Prostate gland (tissue), 2 donors: ENCODE results near the gene PAAF1.

Experiments used
- POLR2A ChIP-seq: fragments of 450-650 bp; IDR thresholded peaks from one replicate; pipeline ENCODE4 v1.6.1; 2016; ENCODE audit warnings: antibody characterized with exemption, mild to moderate bottlenecking
- POLR2AphosphoS5 ChIP-seq: sonication (generic); formaldehyde crosslinking; IDR thresholded peaks from one replicate; pipeline ENCODE4 v1.6.1; 2017; ENCODE audit warnings: antibody characterized with exemption
- TF ChIP-seq, protein P1 (sequence below), 4 experiments: fragments of 200-600 bp in 2 of 4; fragments of 450-650 bp in 2 of 4; sonication (generic) in 2 of 4; IDR thresholded peaks; 1 replicate in 3 of 4; 2 replicates in 1 of 4; pipeline ENCODE4 v1.5.1; 2016 to 2019; ENCODE audit warnings: antibody characterized with exemption in 4 of 4, mild to moderate bottlenecking in 2 of 4, moderate library complexity in 2 of 4

DNA sequence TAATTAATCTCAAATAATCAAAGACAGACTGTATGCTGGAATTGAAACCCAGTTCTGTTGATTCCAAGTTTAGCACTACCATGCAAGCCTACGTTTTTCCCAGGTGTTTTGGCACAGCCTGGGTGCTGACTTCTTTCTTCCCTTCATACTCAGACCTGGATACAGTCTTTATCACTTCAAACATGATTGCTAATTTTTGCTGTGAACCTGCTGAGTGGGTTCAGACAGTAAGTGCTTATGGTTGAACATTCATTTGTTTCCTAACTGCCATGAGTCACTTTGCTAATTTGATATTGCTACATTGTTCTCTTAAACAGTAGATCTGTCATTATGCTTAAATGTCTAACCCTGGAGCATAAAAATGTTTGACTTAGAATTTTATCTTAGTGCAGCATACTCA, 12.2 kb downstream of the PAAF1 start:
- TF ChIP-seq, protein P1, sequence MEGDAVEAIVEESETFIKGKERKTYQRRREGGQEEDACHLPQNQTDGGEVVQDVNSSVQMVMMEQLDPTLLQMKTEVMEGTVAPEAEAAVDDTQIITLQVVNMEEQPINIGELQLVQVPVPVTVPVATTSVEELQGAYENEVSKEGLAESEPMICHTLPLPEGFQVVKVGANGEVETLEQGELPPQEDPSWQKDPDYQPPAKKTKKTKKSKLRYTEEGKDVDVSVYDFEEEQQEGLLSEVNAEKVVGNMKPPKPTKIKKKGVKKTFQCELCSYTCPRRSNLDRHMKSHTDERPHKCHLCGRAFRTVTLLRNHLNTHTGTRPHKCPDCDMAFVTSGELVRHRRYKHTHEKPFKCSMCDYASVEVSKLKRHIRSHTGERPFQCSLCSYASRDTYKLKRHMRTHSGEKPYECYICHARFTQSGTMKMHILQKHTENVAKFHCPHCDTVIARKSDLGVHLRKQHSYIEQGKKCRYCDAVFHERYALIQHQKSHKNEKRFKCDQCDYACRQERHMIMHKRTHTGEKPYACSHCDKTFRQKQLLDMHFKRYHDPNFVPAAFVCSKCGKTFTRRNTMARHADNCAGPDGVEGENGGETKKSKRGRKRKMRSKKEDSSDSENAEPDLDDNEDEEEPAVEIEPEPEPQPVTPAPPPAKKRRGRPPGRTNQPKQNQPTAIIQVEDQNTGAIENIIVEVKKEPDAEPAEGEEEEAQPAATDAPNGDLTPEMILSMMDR (IDR thresholded peaks at IDR 0.05) = no peak
- TF ChIP-seq POLR2A (no peak), POLR2AphosphoS5 (no peak)
